CD4-positive, alpha-beta memory T cell (primary cell): ENCODE results near the gene OPN3. TPM values are rescaled to one million over a fixed set of nuclear protein-coding genes. Genes with fewer than 3 reads are reported as not detected.
A peak's percentile ranks its signal among the peaks of the same experiment; 100 is the strongest.
"Not testable (repeated sequence)": the region's sequence is repeated elsewhere in the genome, so short reads cannot be mapped to it uniquely, and the experiment has no call there.

Source experiments
- CTCF ChIA-PET: fragments of 350-600 bp; sonication (Branson Sonifier 250); formaldehyde crosslinking; loops from one replicate; lab custom pipeline; 2021; ENCODE audit warnings: inconsistent platforms; ENCODE audit not compliant: partially characterized antibody; lab: Charles Lee
- POLR2A ChIA-PET: fragments of 350-600 bp; sonication (Branson Sonifier 250); formaldehyde crosslinking; loops from one replicate; lab custom pipeline; 2021; ENCODE audit not compliant: partially characterized antibody; lab: Charles Lee
- DNase-seq, 5 donors: peaks; one replicate each; pipeline versions ENCODE4 v3.0.0 to v3.0.0-alpha.2; 2020 to 2022; ENCODE audit warnings: mixed read lengths in 1 of 5
- H3K27ac ChIP-seq: one replicate; pipeline ENCODE4 v1.7.0; 2013; ENCODE audit warnings: low read depth, low read length
- H3K27me3 ChIP-seq: 2 replicates; pipeline ENCODE4 v1.7.0; 2013; ENCODE audit warnings: mild to moderate bottlenecking, low read length, moderate library complexity; ENCODE audit not compliant: insufficient read depth
- H3K36me3 ChIP-seq: 2 replicates; pipeline ENCODE4 v1.7.0; 2013; ENCODE audit warnings: mild to moderate bottlenecking, low read length, moderate library complexity; ENCODE audit not compliant: insufficient read depth
- H3K4me1 ChIP-seq: 2 replicates; pipeline ENCODE4 v1.7.0; 2013; ENCODE audit warnings: mild to moderate bottlenecking, low read length, moderate library complexity; ENCODE audit not compliant: insufficient read depth
- H3K4me3 ChIP-seq, 2 donors: one replicate each; pipeline ENCODE4 v1.7.0; 2013; ENCODE audit warnings: low read length in 2 of 2, mild to moderate bottlenecking in 1 of 2
- H3K9me3 ChIP-seq, 2 donors: one replicate each; pipeline ENCODE4 v1.7.0; 2013; ENCODE audit warnings: low read length in 2 of 2, control low read depth in 1 of 2; ENCODE audit not compliant: control insufficient read depth in 1 of 2
- H3K27ac Mint-ChIP-seq, 7 donors: one replicate each; pipeline ENCODE4 v1.8.0; 2020 to 2021; ENCODE audit warnings: mixed read lengths in 7 of 7, mild to moderate bottlenecking in 6 of 7, inconsistent platforms in 3 of 7, moderate library complexity in 3 of 7
- H3K27me3 Mint-ChIP-seq, 2 donors: one replicate each; pipeline ENCODE4 v1.8.0; 2020 to 2021; ENCODE audit warnings: mixed read lengths in 2 of 2
- H3K36me3 Mint-ChIP-seq, 2 donors: one replicate each; pipeline ENCODE4 v1.8.0; 2020 to 2021; ENCODE audit warnings: mixed read lengths in 2 of 2, inconsistent platforms in 1 of 2, mild to moderate bottlenecking in 1 of 2
- H3K4me1 Mint-ChIP-seq, 4 donors: one replicate each; pipeline ENCODE4 v1.8.0; 2020 to 2021; ENCODE audit warnings: mixed read lengths in 4 of 4, mild to moderate bottlenecking in 1 of 4
- H3K4me3 Mint-ChIP-seq, 8 donors: one replicate each; pipeline ENCODE4 v1.8.0; 2020 to 2021; ENCODE audit warnings: mixed read lengths in 8 of 8, mild to moderate bottlenecking in 7 of 8, moderate library complexity in 6 of 8, inconsistent platforms in 3 of 8
- H3K9me3 Mint-ChIP-seq, 8 donors: one replicate each; pipeline ENCODE4 v1.8.0; 2020 to 2021; ENCODE audit warnings: mixed read lengths in 8 of 8, mild to moderate bottlenecking in 5 of 8, inconsistent platforms in 3 of 8, moderate library complexity in 1 of 8
- intact Hi-C: fragments of 100-400 bp; cut with micrococcal nuclease; formaldehyde crosslinking; loops from one replicate; pipeline ENCODE4 v1.15.1; 2023
- polyA plus RNA-seq, 2 donors: library from polyadenylated mRNA; unstranded; fragments of 300-500 nt; fragmentation: Illumina TruSeq; gene quantifications; one replicate each; pipeline ENCODE4 v1.2.3, GENCODE V29; 2021
- total RNA-seq, 2 experiments: library from RNA; stranded (reverse); gene quantifications; one replicate each; pipeline ENCODE4 v1.2.3, GENCODE V29; 2021

Gene OPN3
- total RNA-seq (1 to 10 TPM; 3.9 to 4.8 TPM), polyA plus RNA-seq (10 to 100 TPM; 12.9 to 17.5 TPM)

GRCh38 chr1:241640149-241640866 is at the start of gene OPN3, which contains the start of gene CHML:
OPN3 (minus strand) TSS chr1:241640369; CDS start chr1:241640254, 115 bp downstream.
CHML (minus strand) TSS chr1:241640369; CDS start chr1:241635766, 4,603 bp downstream.
- DNase-seq = peak; percentile 83 to 87 (median 84)
- peaks cover 25% of the 10 kb centered on the region for H3K4me1 ChIP-seq
- H3K4me3 Mint-ChIP-seq = peak within 1 kb of the TSS; percentile 81 to 89 (median 86)
- H3K36me3 ChIP-seq = no peaks in the 10 kb centered on the region
- peak within 1 kb of the TSS; percentile 60 to 96 (median 85) for H3K27ac Mint-ChIP-seq
- H3K4me1 Mint-ChIP-seq = peaks cover 18 to 40% (median 25%) of the 10 kb centered on the region in 4 donors
- CTCF ChIA-PET = interaction anchor here (0.8 to 2.2 kb wide), 9 partner anchors 8 to 359 kb away, joined by 3 to 10 read pairs (median 3); partner anchors contain the start of gene MAP1LC3C
- H3K9me3 Mint-ChIP-seq = peaks cover 0 to 3% (median 0%) of the 10 kb centered on the region in 8 donors
- peaks cover 2 to 3% of the 10 kb centered on the region in 2 donors for H3K36me3 Mint-ChIP-seq
- H3K9me3 ChIP-seq = no peaks in the 10 kb centered on the region
- H3K27me3 ChIP-seq = no peaks in the 10 kb centered on the region
- intact Hi-C loops = loop anchor here (1.0 to 2.0 kb wide), 4 partner anchors 13 to 1614 kb away; partner anchors contain the start of gene CEP170
- no peaks in the 10 kb centered on the region for H3K27me3 Mint-ChIP-seq
- H3K27ac ChIP-seq = peak within 1 kb of the TSS; percentile 41
- H3K4me3 ChIP-seq = peak within 1 kb of the TSS; percentile 64 to 82
- POLR2A ChIA-PET = interaction anchor here (0.7 to 2.6 kb wide), 10 partner anchors 11 to 1615 kb away, joined by 3 to 18 read pairs (median 5); partner anchors contain the start of genes CEP170, EXO1, FH and SDCCAG8

- Mint-ChIP-seq H3K36me3 (peaks cover 0 to 1% of the 10 kb centered on the region in 2 donors), H3K4me3 (no peak overlapping the region), H3K9me3 (peaks cover 0 to 3% (median 0%) of the 10 kb centered on the region in 8 donors), H3K27me3 (peaks cover 0 to 14% of the 10 kb centered on the region in 2 donors), H3K4me1 (peaks cover 4 to 11% (median 6%) of the 10 kb centered on the region in 4 donors), H3K27ac (no peak overlapping the region)
- Histone ChIP-seq H3K4me1 (no peaks in the 10 kb centered on the region), H3K36me3 (no peaks in the 10 kb centered on the region), H3K9me3 (no peaks in the 10 kb centered on the region), H3K27ac (no peak overlapping the region), H3K4me3 (no peak overlapping the region), H3K27me3 (no peaks in the 10 kb centered on the region)
- intact Hi-C loops = no loop called here
- no peak for DNase-seq
- ChIA-PET POLR2A (no interaction called here), CTCF (no interaction called here)
These were observed 48.8 kb upstream of the OPN3 start for GRCh38 chr1:241688940-241689368.

GRCh38 chr1:241684108-241684507 is 43.9 kb upstream of the OPN3 start:
- no peak for DNase-seq

GRCh38 chr1:241682921-241683320 is 42.8 kb upstream of the OPN3 start:
- ChIA-PET POLR2A (no interaction called here), CTCF (interaction anchor here (1.3 kb wide), 1 partner anchor 72 kb away, joined by 3 read pairs; no protein-coding TSS in a partner anchor)
- peaks cover 0 to 5% of the 10 kb centered on the region in 2 donors for H3K27me3 Mint-ChIP-seq
- H3K9me3 Mint-ChIP-seq = peaks cover 0 to 4% (median 0%) of the 10 kb centered on the region in 8 donors
- no peak overlapping the region for H3K27ac Mint-ChIP-seq
- H3K4me1 ChIP-seq = peaks cover 10% of the 10 kb centered on the region
- no peaks in the 10 kb centered on the region for H3K27me3 ChIP-seq
- H3K36me3 ChIP-seq = no peaks in the 10 kb centered on the region
- no peak overlapping the region for H3K27ac ChIP-seq
- no peaks in the 10 kb centered on the region for H3K9me3 ChIP-seq
- no peak for DNase-seq
- H3K36me3 Mint-ChIP-seq = peaks cover 1 to 20% of the 10 kb centered on the region in 2 donors
- H3K4me1 Mint-ChIP-seq = peaks cover 1 to 3% (median 2%) of the 10 kb centered on the region in 4 donors
- no peak overlapping the region for H3K4me3 Mint-ChIP-seq
- H3K4me3 ChIP-seq = no peak overlapping the region
- intact Hi-C loops = no loop called here

More at GRCh38 chr1:241684108-241684507, 43.9 kb upstream of the OPN3 start:
- no peaks in the 10 kb centered on the region for H3K4me1 ChIP-seq
- H3K27me3 ChIP-seq = no peaks in the 10 kb centered on the region
- H3K9me3 ChIP-seq = no peaks in the 10 kb centered on the region
- H3K9me3 Mint-ChIP-seq = peaks cover 0 to 4% (median 0%) of the 10 kb centered on the region in 8 donors
- no peak overlapping the region for H3K27ac Mint-ChIP-seq
- CTCF ChIA-PET = interaction anchor here (1.3 kb wide), 1 partner anchor 73 kb away, joined by 3 read pairs; no protein-coding TSS in a partner anchor
- peaks cover 0 to 10% of the 10 kb centered on the region in 2 donors for H3K27me3 Mint-ChIP-seq
- no peak overlapping the region for H3K4me3 Mint-ChIP-seq
- H3K4me3 ChIP-seq = no peak overlapping the region
- H3K27ac ChIP-seq = no peak overlapping the region
- peaks cover 0 to 3% (median 0%) of the 10 kb centered on the region in 4 donors for H3K4me1 Mint-ChIP-seq
- H3K36me3 Mint-ChIP-seq = peaks cover 1 to 20% of the 10 kb centered on the region in 2 donors
- H3K36me3 ChIP-seq = no peaks in the 10 kb centered on the region
- POLR2A ChIA-PET = no interaction called here
- intact Hi-C loops = no loop called here

- CTCF ChIA-PET, H3K4me3 ChIP-seq, DNase-seq, intact Hi-C loops, H3K27me3 ChIP-seq, H3K27ac Mint-ChIP-seq, H3K9me3 ChIP-seq, POLR2A ChIA-PET, H3K27me3 Mint-ChIP-seq, H3K4me3 Mint-ChIP-seq, H3K36me3 ChIP-seq, H3K9me3 Mint-ChIP-seq, H3K27ac ChIP-seq: not testable (repeated sequence)
- Mint-ChIP-seq H3K36me3 (peaks cover 1 to 20% of the 10 kb centered on the region in 2 donors), H3K4me1 (peaks cover 9 to 11% (median 9%) of the 10 kb centered on the region in 4 donors)
- H3K4me1 ChIP-seq = peaks cover 15% of the 10 kb centered on the region
These were observed 41.8 kb upstream of the OPN3 start for GRCh38 chr1:241681861-241682448.

- Mint-ChIP-seq H3K36me3 (peaks cover 0 to 20% of the 10 kb centered on the region in 2 donors), H3K4me3 (no peak overlapping the region), H3K9me3 (peaks cover 0 to 4% (median 0%) of the 10 kb centered on the region in 8 donors), H3K27me3 (peaks cover 0 to 3% of the 10 kb centered on the region in 2 donors), H3K27ac (no peak overlapping the region), H3K4me1 (peaks cover 12 to 19% (median 15%) of the 10 kb centered on the region in 4 donors)
- DNase-seq = no peak
- peaks cover 22% of the 10 kb centered on the region for H3K4me1 ChIP-seq
- CTCF ChIA-PET = interaction anchor here (1.2 kb wide), 1 partner anchor 39 kb away, joined by 3 read pairs; no protein-coding TSS in a partner anchor
- no peak overlapping the region for H3K27ac ChIP-seq
- no peaks in the 10 kb centered on the region for H3K36me3 ChIP-seq
- H3K9me3 ChIP-seq = no peaks in the 10 kb centered on the region
- no peak overlapping the region for H3K4me3 ChIP-seq
- POLR2A ChIA-PET = no interaction called here
- intact Hi-C loops = no loop called here
- no peaks in the 10 kb centered on the region for H3K27me3 ChIP-seq
These were observed 39.8 kb upstream of the OPN3 start for GRCh38 chr1:241679961-241680360.
